H7 (cell line): ENCODE results near the gene CEACAM1. TPM values are rescaled to one million over a fixed set of nuclear protein-coding genes. Genes with fewer than 3 reads are reported as not detected.
"Not testable (repeated sequence)": the region's sequence is repeated elsewhere in the genome, so short reads cannot be mapped to it uniquely, and the experiment has no call there.

ENCODE experiments used
- DNase-seq: peaks from one replicate; pipeline ENCODE4 v3.0.0; 2012
- H3K27me3 ChIP-seq: 2 replicates; pipeline ENCODE4 v1.6.0; 2011; ENCODE audit warnings: mild to moderate bottlenecking, low read length; ENCODE audit not compliant: control insufficient read depth, insufficient read depth
- H3K36me3 ChIP-seq: replicated peaks from 2 replicates; pipeline ENCODE4 v1.5.1; 2011; ENCODE audit warnings: low read length; ENCODE audit not compliant: control insufficient read depth, insufficient read depth
- H3K4me3 ChIP-seq: 2 replicates; pipeline ENCODE4 v1.5.1; 2011; ENCODE audit warnings: low read depth, mild to moderate bottlenecking, control low read depth, low read length, moderate library complexity; ENCODE audit not compliant: insufficient read depth
- total RNA-seq: library from RNA; depleted of rRNA; stranded (reverse); fragments of >200 nt; shearing (Covaris generic); gene quantifications from 2 replicates; pipeline ENCODE4 v1.2.3, GENCODE V29; 2014

Gene CEACAM1
- total RNA-seq, 1 experiment from 2014 or later: 0.42 TPM

DNA sequence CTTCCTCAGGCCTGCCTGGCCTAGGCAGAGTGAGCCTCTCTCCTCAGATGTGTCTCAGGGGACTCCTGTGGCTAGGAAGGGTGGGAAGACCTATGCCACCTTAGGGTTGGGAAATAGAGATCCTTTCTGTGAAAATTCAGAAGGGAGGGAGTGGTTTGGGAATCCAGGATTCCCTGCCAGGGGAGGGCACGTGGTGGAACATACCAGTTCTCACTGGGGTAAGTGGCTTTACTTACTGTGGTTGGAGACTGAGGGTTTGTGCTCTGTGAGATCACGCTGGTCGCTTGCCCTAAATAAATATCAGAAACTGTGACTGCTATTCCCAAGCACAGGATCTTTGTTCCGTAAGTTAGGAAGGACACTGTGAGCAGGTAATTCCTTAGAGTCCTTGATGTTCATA is 16.9 kb downstream of the CEACAM1 start:
- Histone ChIP-seq H3K27me3 (no peaks in the 10 kb centered on the region; the same call in 1 of the 2 replicates), H3K4me3 (no peak overlapping the region), H3K36me3 (no peaks in the 10 kb centered on the region)
- DNase-seq: no peak

DNA sequence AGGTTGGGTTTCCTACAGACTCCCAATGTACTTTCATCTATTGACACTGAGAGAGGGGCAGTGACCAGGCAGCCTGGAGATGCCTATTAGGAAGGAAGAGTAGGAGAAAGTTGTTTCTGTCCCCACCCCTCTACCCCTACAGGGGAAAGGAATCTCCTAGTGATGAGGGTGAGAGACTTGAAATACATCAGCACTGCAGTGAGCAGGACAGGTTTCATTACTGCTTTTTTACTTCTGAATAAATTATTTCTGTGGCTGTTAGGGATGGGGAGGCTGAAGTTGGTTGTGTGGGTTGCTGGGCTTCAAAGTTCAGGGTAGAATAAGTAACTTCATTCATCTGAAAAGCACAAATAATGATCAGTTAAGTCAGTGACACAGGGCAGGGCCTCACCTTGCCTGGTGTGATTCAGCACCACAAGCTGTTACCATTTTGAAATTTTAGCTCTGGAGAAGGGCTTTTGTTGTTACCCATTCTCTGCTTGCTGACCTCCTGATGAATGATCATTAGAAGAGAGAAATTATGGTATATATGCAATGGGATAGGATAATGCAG is 19.3 kb downstream of the CEACAM1 start:
- no peaks in the 10 kb centered on the region; the same call in 1 of the 2 replicates for H3K27me3 ChIP-seq
- no peak for DNase-seq
- no peaks in the 10 kb centered on the region for H3K36me3 ChIP-seq
- no peak overlapping the region for H3K4me3 ChIP-seq

DNA sequence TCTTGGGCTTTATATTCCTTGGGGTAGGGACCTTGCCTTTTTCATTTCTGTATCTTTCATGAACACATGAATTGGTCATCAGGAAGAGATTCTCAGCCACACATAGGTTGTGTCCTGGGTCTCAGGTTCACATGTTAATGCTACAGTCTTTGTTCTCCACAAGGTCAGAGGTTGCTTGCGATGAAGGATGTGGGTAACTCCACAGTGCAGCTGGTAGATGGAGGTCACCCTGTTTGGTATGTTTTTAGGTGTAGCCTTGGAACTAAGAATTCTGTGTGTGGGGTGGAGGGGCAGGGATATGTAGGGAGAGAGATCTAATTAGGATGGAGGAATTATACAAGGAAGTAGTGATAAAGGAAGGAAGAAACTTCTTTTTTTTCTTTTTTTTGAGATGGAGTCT is 23.2 kb downstream of the CEACAM1 start:
- Histone ChIP-seq H3K36me3 (no peaks in the 10 kb centered on the region), H3K27me3 (no peaks in the 10 kb centered on the region), H3K4me3 (no peak overlapping the region)
- DNase-seq: no peak

DNA sequence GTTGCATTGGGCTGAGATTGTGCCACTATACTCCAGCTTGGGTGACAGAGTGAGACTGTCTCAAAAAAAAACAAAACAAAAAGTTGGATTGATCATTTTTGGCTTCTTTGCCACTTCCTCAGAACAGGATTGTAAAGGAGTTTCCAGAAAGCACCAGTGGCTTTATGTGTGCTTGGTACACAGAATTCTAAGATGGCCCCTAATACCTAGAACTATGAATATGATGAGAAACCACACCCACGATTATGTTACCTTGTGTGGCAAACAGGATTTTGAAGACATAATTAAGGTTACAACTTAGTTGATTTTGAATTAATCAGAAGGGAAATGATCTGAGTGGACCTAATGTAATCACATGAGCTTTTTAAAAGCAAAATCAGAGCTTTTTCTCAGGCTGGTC is 26.5 kb downstream of the CEACAM1 start:
- no peak for DNase-seq

DNA sequence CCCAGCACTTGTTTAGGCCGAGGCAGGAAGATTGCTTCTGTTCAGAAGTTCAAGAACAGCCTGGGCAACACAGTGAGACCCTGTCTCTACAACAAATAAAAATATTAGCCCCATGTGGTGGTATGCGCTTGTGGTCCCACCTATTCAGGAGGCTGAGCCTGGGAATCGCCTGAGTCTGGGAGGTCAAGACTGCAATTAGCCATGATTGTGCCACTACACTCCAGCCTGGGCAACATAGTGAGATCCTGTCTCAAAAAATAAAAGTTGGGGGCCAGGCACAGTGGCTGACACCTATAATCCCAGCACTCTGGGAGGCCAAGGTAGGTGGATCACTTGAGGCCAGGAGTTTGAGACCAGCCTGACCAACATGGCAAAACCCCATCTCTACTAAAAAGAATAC is 27.0 kb downstream of the CEACAM1 start:
- DNase-seq, H3K4me3 ChIP-seq, H3K27me3 ChIP-seq, H3K36me3 ChIP-seq: not testable (repeated sequence)

More for the DNA sequence above, 26.5 kb downstream of the CEACAM1 start:
- no peaks in the 10 kb centered on the region for H3K36me3 ChIP-seq
- no peak overlapping the region for H3K4me3 ChIP-seq
- H3K27me3 ChIP-seq: no peaks in the 10 kb centered on the region

DNA sequence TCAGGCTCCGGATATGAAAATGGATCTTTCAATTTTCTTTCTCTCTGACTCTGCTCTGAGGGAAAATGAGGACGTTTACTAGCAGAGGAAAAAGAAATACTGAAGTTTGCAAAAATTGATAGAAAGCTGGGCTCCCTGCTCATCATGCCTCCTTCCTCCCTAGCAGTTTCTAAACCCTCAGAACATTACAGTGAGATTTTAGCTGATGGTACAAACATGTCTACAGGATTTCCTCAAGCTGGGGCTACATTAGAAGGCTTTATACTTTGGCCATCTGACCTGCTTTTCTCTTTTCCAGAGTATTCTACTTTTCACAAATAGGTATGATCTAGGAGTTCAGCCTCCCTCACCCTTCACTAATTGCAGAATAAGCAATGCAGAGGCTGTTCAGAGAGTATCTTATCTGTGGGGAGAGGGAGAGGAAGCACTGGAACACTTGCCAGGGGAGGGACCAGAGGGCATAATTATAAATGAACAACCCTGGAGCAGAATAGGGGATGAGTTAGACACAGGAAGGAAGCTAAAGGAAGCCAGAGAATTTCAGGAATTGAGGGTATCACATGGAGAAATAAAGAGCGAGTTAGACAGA is 30.0 kb downstream of the CEACAM1 start:
- Histone ChIP-seq H3K4me3 (no peak overlapping the region), H3K36me3 (no peaks in the 10 kb centered on the region)
- no peak for DNase-seq

DNA sequence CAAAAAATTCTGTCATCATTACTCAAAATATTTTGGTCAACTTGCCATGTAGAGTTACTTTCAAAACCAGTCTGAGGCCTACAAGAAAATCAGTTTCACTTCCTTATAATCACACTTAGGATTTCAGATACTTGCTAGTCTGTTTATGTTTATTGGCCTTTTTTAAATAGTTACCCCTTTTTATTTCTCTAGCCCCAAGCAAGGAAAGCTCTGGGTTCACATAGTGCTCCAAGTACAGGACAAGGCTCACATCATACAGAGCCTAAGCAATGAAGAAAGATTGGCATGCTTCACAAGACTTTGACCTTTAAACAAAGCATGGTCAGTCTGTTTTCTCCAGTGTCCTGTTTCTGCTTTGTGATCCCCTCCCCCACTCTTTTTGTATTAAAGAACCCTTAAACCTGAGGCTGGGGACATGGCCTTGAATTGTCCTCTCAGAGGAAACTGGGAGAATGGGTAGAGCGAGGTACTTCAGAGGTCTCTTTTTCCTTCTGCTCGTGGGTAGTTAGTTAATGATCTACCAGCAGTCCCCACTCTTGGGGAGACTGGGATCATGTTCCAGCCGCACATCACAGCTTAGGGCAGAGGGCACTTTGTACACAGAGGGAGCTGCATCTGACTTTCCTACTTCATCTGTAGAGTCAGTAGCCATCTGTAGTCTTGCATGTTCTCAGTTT is 30.7 kb downstream of the CEACAM1 start:
- Histone ChIP-seq H3K4me3 (no peak overlapping the region), H3K27me3 (no peaks in the 10 kb centered on the region), H3K36me3 (no peaks in the 10 kb centered on the region)
- DNase-seq: no peak

More for the DNA sequence above, 30.0 kb downstream of the CEACAM1 start:
- H3K27me3 ChIP-seq: no peaks in the 10 kb centered on the region

DNA sequence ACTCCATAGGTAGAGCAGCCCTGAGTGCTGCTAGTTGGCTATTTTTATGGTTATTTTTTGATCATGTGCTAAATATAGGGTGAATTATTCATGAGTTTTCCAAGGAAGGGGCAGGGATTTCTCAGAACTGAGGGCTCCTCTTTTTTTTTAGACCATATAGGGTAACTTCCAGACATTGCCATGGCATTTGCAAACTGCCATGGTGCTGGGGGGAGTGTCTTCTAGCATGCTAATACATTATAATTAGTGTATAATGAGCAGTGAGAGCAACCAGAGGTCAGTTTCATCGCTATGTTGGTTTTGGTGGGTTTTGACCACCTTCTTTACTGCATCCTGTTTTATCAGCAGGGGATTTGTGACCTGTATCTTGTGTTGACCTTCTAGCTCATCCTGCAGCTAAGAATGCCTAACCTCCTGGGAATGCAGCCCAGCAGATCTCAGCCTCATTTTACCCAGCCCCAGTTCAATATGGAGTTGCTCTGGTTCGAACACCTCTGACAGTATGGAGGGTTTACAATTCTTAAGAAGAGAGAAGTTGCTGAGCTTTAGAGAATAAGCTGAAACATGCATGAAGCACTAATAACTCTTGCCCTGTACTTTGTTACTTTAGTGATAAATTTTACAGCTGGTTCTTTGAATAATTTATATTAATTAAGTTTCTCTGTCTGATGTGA is 31.7 kb downstream of the CEACAM1 start:
- Histone ChIP-seq H3K27me3 (no peaks in the 10 kb centered on the region), H3K4me3 (no peak overlapping the region), H3K36me3 (no peaks in the 10 kb centered on the region)
- no peak for DNase-seq

DNA sequence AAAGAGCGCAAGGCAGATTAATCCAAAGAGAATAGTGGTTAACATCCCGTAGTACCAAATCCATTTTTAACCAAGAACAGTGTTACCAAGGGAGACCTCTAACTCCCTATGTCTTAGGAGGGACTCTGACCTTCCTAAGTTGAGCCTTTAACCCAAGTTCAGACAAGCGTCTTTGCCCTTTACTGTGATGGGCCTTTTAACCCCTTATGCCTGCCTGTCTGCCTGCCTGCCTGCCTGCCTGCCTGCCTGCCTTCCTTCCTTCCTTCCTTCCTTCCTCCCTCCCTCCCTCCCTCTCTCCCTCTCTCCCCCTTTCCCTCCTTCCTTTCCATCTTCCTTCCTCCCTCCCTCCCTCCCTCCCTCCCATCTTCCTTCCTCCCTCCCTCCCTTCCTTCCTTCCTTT is 32.6 kb downstream of the CEACAM1 start:
- no peak overlapping the region for H3K4me3 ChIP-seq
- H3K27me3 ChIP-seq: no peaks in the 10 kb centered on the region
- DNase-seq: no peak
- no peaks in the 10 kb centered on the region for H3K36me3 ChIP-seq

DNA sequence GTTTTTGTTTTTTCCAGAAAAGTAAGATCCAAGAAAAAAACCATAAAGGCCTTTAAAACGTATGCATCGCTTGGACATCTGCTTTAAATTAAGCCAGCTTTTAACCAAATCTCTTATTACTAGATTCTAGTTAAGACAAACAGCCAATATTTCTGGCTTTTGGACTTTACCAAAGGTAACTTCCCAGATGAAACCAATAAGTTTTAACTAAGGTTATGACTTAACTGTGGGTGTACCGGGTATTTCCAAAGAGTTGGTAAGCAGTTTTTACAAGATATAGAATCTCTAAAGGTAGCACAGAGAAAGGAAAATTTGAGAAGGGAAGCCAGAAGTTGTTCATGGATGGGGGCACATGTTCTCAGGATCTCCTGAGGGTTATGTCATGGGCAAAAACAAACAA is 34.0 kb downstream of the CEACAM1 start:
- no peak for DNase-seq
- no peak overlapping the region for H3K4me3 ChIP-seq
- no peaks in the 10 kb centered on the region for H3K36me3 ChIP-seq
- H3K27me3 ChIP-seq: no peaks in the 10 kb centered on the region

DNA sequence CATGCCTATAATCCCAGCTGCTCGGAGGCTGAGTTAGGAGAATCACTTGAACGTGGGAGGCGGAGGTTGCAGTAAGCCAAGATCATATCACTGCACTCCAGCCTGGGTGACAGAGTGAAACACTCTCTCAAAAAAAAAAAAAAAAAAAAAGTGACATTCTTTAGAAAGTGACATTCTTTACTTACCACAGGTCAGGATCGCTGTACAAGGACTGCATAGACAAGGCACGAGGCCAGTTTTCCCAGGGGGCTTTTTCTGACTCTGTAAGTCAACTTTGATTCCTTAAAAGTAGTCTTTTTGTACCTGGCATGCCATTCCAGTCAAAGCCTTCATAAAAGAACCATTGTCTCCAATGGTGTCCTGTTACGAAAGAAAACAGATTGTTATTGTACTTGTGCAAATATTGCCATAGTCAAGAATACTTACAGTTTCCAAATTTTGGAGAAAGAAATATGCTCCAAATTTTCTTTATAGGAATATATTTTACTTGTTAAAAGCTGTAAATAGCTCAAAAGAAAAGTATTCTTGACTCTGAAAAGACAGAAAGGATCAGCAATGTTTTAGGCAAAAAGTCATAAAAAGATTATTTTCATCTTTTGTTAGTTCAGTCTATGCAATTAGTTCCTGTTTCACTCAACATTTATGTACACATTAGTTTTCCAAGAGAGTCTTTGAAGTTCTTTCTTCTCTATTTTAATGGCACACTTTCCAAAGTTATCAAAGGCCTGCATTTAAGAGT is 39.3 kb downstream of the CEACAM1 start:
- Histone ChIP-seq H3K27me3 (no peaks in the 10 kb centered on the region), H3K4me3 (no peak overlapping the region), H3K36me3 (no peaks in the 10 kb centered on the region)
- no peak for DNase-seq

DNA sequence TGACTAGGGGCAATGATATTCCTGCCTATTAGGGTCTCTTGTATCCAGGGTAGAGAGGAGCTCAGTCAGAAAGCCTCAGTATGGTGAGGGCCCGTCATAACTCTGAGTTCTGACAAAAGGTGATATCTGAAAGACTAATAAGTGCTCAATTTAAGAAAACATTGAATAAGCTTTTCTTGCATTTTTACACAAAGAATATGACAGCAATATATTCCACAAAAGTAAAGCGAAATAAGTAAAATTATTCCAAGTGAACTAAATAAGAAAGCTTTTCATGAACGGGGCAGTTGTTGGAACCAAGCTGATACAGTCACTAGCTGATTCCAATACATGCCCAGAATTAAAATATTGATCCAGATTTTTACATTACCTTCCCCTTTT is 40.5 kb downstream of the CEACAM1 start:
- no peaks in the 10 kb centered on the region for H3K27me3 ChIP-seq
- no peak for DNase-seq
- H3K4me3 ChIP-seq: no peak overlapping the region
- H3K36me3 ChIP-seq: no peaks in the 10 kb centered on the region

DNA sequence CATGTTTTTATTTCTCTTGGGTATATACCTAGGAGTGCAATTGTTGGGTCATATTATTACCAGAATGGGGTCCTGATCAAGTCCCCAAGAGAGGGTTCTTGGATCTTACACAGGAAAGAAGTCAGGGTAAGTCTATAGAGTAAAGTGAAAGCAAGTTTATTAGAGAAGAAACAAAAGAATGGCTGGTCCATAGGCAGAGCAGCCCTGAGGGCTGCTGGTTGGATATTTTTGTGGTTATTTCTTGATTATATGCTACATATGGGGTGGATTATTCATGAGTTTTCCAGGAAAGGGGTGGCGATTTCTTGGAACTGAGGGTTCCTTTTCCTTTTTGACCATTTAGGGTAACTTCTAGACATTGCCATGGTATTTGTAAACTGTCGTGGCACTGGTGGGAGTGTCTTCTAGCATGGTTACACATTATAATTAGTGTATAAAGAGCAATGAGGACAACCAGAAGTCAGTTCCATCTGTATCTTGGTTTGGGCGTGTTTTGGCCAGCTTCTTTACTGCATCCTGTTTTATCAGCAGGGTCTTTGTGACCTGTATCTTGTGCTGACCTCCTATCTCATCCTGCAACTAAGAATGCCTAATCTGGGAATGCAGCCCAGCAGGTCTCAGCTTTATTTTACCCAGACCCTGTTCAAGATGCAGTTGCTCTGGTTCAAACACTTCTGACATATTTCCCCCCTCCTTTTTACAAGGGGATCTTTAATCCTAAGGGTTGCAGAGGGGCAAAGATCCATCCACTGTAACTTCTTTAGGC is 41.1 kb downstream of the CEACAM1 start:
- DNase-seq: no peak
- Histone ChIP-seq H3K27me3 (no peaks in the 10 kb centered on the region), H3K4me3 (no peak overlapping the region), H3K36me3 (no peaks in the 10 kb centered on the region)

DNA sequence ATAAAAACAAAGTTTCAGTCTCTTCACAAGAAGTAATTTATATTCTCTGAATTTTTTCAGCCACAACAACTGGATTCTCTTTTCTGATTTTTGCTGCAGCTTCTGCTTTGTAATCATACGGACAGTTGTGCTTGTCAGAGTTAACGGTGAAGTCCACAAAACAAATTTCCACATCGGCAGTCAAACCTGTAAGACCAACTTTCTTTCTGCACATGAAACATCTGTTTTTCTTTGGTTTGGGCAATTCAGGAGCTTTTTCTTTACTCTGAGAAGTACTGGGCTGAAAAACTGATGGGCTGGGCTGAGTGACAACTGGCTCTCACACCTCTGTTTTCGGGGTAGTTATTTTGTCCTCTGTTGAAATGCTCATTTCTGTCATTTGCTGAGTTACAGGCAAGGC is 43.2 kb downstream of the CEACAM1 start:
- H3K4me3 ChIP-seq, DNase-seq, H3K27me3 ChIP-seq, H3K36me3 ChIP-seq: not testable (repeated sequence)
